Keratinocyte (primary cell): ENCODE results near the gene MIS18A. TPM values are rescaled to one million over a fixed set of nuclear protein-coding genes. Genes with fewer than 3 reads are reported as not detected.

Source experiments
- DNase-seq: peaks from one replicate; pipeline ENCODE4 v3.0.0-alpha.2; 2011; ENCODE audit warnings: low read depth, missing footprints, low spot score
- FAIRE-seq: peaks from 2 replicates; lab custom pipeline; 2011; peaks lifted over from hg19 to GRCh38; lab: Jason Lieb, UNC
- H2AFZ ChIP-seq: 2 replicates; pipeline ENCODE4 v1.6.0; 2012; ENCODE audit warnings: low read length, control low read depth, inconsistent platforms; ENCODE audit not compliant: control insufficient read depth
- H3K27ac ChIP-seq: 2 replicates; pipeline ENCODE4 v1.5.1; 2011; ENCODE audit warnings: low read length; ENCODE audit not compliant: control insufficient read depth, insufficient read depth
- H3K27me3 ChIP-seq: 3 replicates; pipeline ENCODE4 v1.6.0; 2011; ENCODE audit warnings: low read length; ENCODE audit not compliant: control insufficient read depth, insufficient read depth; ENCODE audit errors: extremely low read depth
- H3K36me3 ChIP-seq, 2 experiments: 2 replicates in 1 of 2; 3 replicates in 1 of 2; pipeline ENCODE4 v1.5.1; 2011; ENCODE audit warnings: low read length in 2 of 2, mild to moderate bottlenecking in 1 of 2; ENCODE audit not compliant: control insufficient read depth in 2 of 2, insufficient read depth in 2 of 2; ENCODE audit errors: extremely low read depth in 1 of 2
- H3K4me1 ChIP-seq: 3 replicates; pipeline ENCODE4 v1.5.1; 2011; ENCODE audit warnings: low read length; ENCODE audit not compliant: control insufficient read depth, insufficient read depth; ENCODE audit errors: extremely low read depth
- H3K4me2 ChIP-seq: 3 replicates; pipeline ENCODE4 v1.6.0; 2011; ENCODE audit warnings: low read depth, low read length; ENCODE audit not compliant: control insufficient read depth, insufficient read depth; ENCODE audit errors: extremely low read depth
- H3K4me3 ChIP-seq, 3 experiments: fragments of 200-600 bp in 1 of 3; sonication (generic) in 1 of 3; 2 replicates in 2 of 3; 3 replicates in 1 of 3; pipeline ENCODE4 v1.5.1; 2011 to 2016; ENCODE audit warnings: low read length in 3 of 3, mild to moderate bottlenecking in 3 of 3, control low read depth in 2 of 3, inconsistent platforms in 1 of 3, low read depth in 1 of 3, mixed read lengths in 1 of 3, mixed run types in 1 of 3, moderate library complexity in 1 of 3; ENCODE audit not compliant: control insufficient read depth in 2 of 3, insufficient read depth in 2 of 3; ENCODE audit errors: extremely low read depth in 1 of 3
- H3K79me2 ChIP-seq: 2 replicates; pipeline ENCODE4 v1.6.0; 2012; ENCODE audit warnings: low read length; ENCODE audit not compliant: control insufficient read depth, insufficient read depth
- H3K9ac ChIP-seq: 3 replicates; pipeline ENCODE4 v1.6.0; 2011; ENCODE audit warnings: low read length; ENCODE audit not compliant: control insufficient read depth, insufficient read depth; ENCODE audit errors: extremely low read depth
- H3K9me1 ChIP-seq: 3 replicates; pipeline ENCODE4 v1.6.0; 2011; ENCODE audit warnings: low read length; ENCODE audit not compliant: control insufficient read depth, insufficient read depth; ENCODE audit errors: extremely low read depth
- H3K9me3 ChIP-seq: 2 replicates; pipeline ENCODE4 v1.5.1; 2012; ENCODE audit warnings: low read depth, low read length; ENCODE audit not compliant: control insufficient read depth
- H4K20me1 ChIP-seq: 3 replicates; pipeline ENCODE4 v1.6.0; 2011; ENCODE audit warnings: low read length; ENCODE audit not compliant: control insufficient read depth, insufficient read depth; ENCODE audit errors: extremely low read depth
- CTCF ChIP-seq, 3 experiments: IDR thresholded peaks in 1 of 3; conservative IDR thresholded peaks in 1 of 3; optimal IDR thresholded peaks in 1 of 3; 2 replicates in 2 of 3; 3 replicates in 1 of 3; pipeline versions ENCODE3 to v1.5.1; 2011; ENCODE audit warnings: low read length in 3 of 3, mild to moderate bottlenecking in 3 of 3, moderate library complexity in 2 of 3, control low read depth in 1 of 3, inconsistent platforms in 1 of 3; ENCODE audit not compliant: insufficient read depth in 2 of 3; ENCODE audit errors: extremely low read depth in 1 of 3
- EZH2 ChIP-seq: IDR thresholded peaks from one replicate; pipeline ENCODE4 v1.6.1; 2012; ENCODE audit warnings: inconsistent platforms, mild to moderate bottlenecking, low read length, moderate library complexity
- dilution Hi-C: fragments of 300-500 bp; cut with MboI; formaldehyde crosslinking; loops from one replicate; pipeline ENCODE4 v1.7.0; 2020; ENCODE audit warnings: low sequenced_read_pairs; ENCODE audit not compliant: extremely low pct_ligation_motif_present
- polyA plus RNA-seq, 5 experiments: library from polyadenylated mRNA; depleted of rRNA in 3 of 5; stranded (reverse) in 3 of 5; stranded (forward) in 1 of 5; unstranded in 1 of 5; fragments of >200 nt; gene quantifications; 1 replicate in 1 of 5; 2 replicates in 3 of 5; 3 replicates in 1 of 5; pipeline versions ENCODE4 v1.2.1 to v1.2.3, GENCODE V29; 2011 to 2012; ENCODE audit warnings: missing spikeins in 2 of 5, low read depth in 1 of 5, low replicate concordance in 1 of 5

MIS18A gene
- polyA plus RNA-seq, 1 donor (not counting 4 experiments of a cell fraction or from before 2014, with no cell fraction given), result 12.1 TPM

GRCh38 chr21:32249511-32250280 is 29.2 kb downstream of the MIS18A start:
- H3K79me2 ChIP-seq, result no peaks in the 10 kb centered on the region
- H3K9me3 ChIP-seq, result no peaks in the 10 kb centered on the region
- no peak overlapping the region for H3K4me3 ChIP-seq
- dilution Hi-C loops, result no loop called here
- FAIRE-seq (no peak), DNase-seq (no peak)
- no peaks in the 10 kb centered on the region for H3K4me1 ChIP-seq
- no peak overlapping the region for H3K27ac ChIP-seq
- no peaks in the 10 kb centered on the region for H4K20me1 ChIP-seq
- no peaks in the 10 kb centered on the region for H3K27me3 ChIP-seq
- no peak overlapping the region for H3K4me2 ChIP-seq
- H3K9me1 ChIP-seq, result no peaks in the 10 kb centered on the region
- TF ChIP-seq CTCF (optimal IDR thresholded peaks at IDR 0.05 in 1 of 3, IDR thresholded peaks at IDR 0.05 in 1 of 3, conservative IDR thresholded peaks at IDR 0.05 in 1 of 3; ENCODE audit: extremely low read depth in 1 of 3, insufficient read depth in 2 of 3, low read length in 3 of 3) (no peak), EZH2 (no peak)
- no peak overlapping the region for H2AFZ ChIP-seq
- no peaks in the 10 kb centered on the region for H3K36me3 ChIP-seq
- H3K9ac ChIP-seq, result no peak overlapping the region

- H3K9me3 ChIP-seq, result no peaks in the 10 kb centered on the region
- no peak for TF ChIP-seq EZH2
- FAIRE-seq (no peak), DNase-seq (no peak)
- no peak overlapping the region for H3K9ac ChIP-seq
- no peak overlapping the region for H2AFZ ChIP-seq
- H3K4me3 ChIP-seq, result no peak overlapping the region
- no peak overlapping the region for H3K4me2 ChIP-seq
- no peaks in the 10 kb centered on the region for H3K9me1 ChIP-seq
- H3K79me2 ChIP-seq, result no peaks in the 10 kb centered on the region
- dilution Hi-C loops, result no loop called here
- no peaks in the 10 kb centered on the region for H4K20me1 ChIP-seq
- H3K27me3 ChIP-seq, result no peaks in the 10 kb centered on the region
- no peak overlapping the region for H3K27ac ChIP-seq
- H3K36me3 ChIP-seq, result no peaks in the 10 kb centered on the region
- no peaks in the 10 kb centered on the region for H3K4me1 ChIP-seq
Measured at GRCh38 chr21:32248571-32249461, 30.0 kb downstream of the MIS18A start.
